ENCODE results near the gene TNFRSF8.

Gene TNFRSF8

GRCh38 chr1:12064073-12064969 is 1.2 kb downstream of the TNFRSF8 start:
- DNase-seq, result no peak

- no peak for DNase-seq
Measured at GRCh38 chr1:12065872-12066271, 2.8 kb downstream of the TNFRSF8 start.

- DNase-seq, result no peak
Measured at GRCh38 chr1:12067900-12068821, 5.1 kb downstream of the TNFRSF8 start.

DNA sequence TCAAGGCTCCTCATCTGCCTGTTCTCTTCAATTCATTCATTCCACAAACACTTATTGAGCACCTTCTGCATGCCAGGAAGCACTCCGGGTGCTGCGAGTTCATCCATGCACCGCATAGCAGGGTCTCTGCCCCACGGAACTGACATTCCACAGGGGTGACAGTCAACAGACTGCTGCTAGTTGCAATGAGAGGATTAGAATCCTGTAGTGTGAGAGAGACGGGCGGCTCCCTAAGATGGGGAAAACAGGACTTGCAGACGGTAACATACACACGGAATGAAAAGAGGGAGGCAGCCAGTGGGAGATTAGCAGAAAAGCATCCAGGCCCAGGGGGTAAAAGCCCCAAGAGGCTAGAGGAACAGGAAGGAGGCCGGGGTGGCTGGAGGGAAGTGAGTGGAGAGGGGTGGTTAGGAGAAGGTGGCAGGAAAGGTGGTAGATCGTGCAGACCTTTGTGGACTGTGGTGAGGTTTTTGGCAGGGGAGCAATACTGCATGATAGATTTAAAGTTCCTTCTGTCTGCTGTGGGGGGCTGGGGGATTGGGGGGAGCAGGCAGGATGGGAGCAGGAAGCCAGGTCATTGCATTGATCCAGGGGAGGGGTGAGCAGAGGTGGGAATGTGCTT is 6.6 kb downstream of the TNFRSF8 start:
- DNase-seq, result no peak

- DNase-seq, result no peak
Measured at GRCh38 chr1:12071892-12072291, 8.8 kb downstream of the TNFRSF8 start.

DNA sequence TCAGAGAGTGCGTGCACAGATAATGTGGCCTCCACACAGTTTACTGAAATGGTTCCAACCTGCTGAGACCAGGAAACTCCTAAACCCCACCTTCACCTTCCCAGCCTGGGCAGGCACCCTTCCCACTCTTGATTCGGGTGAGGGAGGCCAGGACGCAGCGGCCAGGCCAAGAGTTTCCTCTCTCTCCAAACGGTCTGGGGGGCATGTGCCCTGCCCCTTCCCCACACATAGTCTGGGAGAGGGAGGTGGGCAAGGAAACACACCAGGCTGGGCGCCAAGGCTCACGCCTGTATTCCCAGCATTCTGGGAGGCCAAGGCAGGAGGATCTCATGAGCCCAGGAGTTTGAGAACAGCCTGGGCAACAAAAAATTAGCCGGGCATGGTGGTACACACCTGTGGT is 9.6 kb downstream of the TNFRSF8 start:
- no peak for DNase-seq

DNA sequence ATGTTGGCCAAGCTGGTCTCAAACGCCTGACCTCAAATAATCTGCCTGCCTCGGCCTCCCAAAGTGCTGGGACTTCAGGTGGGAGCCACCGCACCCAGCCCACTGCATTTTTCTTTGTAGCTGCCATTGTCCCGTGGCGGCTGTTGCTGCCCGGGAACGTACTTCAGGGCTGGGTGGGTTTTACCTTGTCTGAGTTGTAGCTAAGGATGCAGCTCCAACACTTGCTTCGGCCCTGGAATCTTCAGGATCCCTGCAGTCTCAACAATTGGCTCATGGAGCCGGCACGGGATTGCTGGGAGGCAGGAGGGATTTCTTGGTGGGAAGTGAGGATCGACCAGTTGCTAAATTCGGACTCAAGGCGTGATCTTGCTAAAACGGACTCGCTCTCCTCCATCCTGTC is 10.7 kb downstream of the TNFRSF8 start:
- DNase-seq, result no peak

- DNase-seq, result no peak
Measured at GRCh38 chr1:12075195-12076114, 12.4 kb downstream of the TNFRSF8 start.

GRCh38 chr1:12076425-12077005 is 13.4 kb downstream of the TNFRSF8 start:
- no peak for DNase-seq

DNA sequence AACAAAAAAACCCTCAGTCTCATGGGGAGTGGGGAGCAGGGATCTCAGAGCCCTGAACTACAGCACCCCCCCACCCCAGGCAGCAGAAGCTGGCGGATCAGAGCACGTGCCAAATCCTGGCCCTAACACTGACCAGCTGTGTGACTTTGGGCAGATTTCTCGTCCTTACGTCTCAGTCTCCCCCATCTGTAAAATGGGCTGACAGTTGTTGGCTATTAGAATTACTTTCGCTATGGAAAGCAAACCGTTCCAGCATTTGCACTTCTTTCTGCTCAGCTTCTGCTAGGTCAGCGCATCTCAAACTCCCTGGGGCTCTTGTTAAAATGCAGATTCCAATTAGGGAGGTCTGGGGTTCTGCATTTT is 15.5 kb downstream of the TNFRSF8 start:
- no peak for DNase-seq

- DNase-seq, result peak; percentile 20
Measured at GRCh38 chr1:12078938-12079861, 16.1 kb downstream of the TNFRSF8 start.

DNA sequence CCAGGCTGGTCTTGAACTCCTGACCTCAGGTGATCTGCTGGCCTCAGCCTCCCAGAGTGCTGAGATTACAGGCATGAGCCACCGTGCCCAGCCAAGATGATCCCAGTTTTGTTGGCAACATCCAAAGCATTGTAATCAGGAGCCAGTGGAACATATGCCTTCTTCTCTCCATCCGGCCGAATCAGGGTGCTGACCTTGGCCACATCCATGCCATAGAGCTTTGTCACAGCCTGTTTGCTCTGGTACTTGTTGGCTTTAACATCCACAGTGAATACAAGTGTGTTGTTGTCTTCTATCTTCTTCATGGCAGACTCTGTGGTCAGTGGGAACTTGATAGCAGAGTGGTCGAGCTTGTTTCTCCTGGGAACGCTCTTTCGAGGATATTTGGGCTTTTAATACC is 17.1 kb downstream of the TNFRSF8 start:
- no peak for DNase-seq

DNA sequence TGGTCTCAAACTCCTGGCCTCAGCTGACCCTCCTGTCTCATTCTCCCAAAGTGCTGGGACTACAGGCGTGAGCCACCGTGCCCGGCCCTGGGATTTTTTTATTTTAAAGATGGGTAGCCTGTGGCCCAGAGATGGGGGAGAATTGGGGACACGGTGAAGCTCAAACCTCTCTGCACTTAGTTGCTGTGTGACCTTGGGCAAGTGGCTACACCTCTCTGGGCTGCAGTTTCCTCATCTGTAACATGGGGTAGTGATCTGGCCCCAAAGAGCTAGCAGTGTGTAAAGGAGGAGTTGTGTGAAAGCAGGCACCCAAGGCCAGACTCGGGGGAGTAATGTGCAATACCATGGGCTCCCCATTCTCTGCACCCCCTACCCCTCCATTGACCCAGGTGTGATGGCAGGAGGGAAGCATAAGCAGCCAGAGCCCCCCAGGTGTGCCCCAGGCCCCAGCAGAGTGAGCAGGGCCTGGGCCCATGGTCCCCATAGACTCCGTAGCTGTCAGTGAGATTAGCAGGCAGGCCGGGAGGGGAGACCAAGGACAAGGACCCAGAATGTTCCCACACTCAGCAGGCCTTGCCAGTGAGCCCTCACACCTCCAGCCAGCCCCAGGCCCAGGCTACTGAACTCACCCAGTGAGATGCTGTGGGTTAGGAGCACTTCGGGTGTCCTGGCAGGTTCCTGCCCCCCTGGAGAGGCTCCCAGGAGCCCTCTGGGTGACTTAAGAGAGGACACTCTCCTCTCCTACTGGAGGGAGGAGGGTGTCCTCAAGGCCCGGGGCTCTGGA is 17.9 kb downstream of the TNFRSF8 start:
- DNase-seq, result no peak

- DNase-seq, result no peak
Measured at GRCh38 chr1:12081648-12082396, 18.7 kb downstream of the TNFRSF8 start.

- no peak for DNase-seq
Measured at GRCh38 chr1:12082988-12083387, 19.9 kb downstream of the TNFRSF8 start.

DNA sequence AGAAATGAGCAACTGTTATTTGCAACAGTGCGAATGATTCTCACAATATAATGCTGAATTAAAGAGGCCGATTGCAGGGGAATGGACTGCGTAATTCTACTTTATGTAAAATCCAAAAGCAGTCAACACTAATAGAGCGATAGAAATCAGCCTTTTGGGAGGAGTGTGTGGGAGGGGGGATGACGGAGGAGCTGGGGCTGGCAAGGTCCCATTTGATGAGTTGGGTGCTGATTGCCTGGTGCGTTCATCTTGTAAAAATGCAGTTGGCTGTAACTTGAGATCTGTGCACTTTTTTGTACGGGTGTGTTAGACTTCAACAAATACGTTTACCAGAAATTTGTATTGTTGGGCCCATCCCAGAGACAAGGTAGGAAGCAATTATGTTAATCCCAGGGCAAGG is 20.7 kb downstream of the TNFRSF8 start:
- DNase-seq, result no peak

GRCh38 chr1:12085643-12086260 is 22.6 kb downstream of the TNFRSF8 start:
- DNase-seq, result no peak

- no peak for DNase-seq
Measured at GRCh38 chr1:12087797-12088314, 24.8 kb downstream of the TNFRSF8 start.
